GM19240 (cell line): Measurements from ENCODE around the gene TSPAN6.

ENCODE experiments used
- DNase-seq: peaks from one replicate; pipeline ENCODE4 v3.0.0; 2011; ENCODE audit warnings: low spot score; ENCODE audit not compliant: insufficient read length

The TSPAN6 gene

GRCh38 chrX:100584611-100585010 is 52.0 kb downstream of the TSPAN6 start, which contains the start of gene TNMD:
TSS of gene TNMD (plus strand) at chrX:100584936. CDS start at chrX:100585019, 83 bp downstream.
- DNase-seq: no peak
